Measurements from ENCODE around the gene SLC35F5.

The SLC35F5 gene

DNA sequence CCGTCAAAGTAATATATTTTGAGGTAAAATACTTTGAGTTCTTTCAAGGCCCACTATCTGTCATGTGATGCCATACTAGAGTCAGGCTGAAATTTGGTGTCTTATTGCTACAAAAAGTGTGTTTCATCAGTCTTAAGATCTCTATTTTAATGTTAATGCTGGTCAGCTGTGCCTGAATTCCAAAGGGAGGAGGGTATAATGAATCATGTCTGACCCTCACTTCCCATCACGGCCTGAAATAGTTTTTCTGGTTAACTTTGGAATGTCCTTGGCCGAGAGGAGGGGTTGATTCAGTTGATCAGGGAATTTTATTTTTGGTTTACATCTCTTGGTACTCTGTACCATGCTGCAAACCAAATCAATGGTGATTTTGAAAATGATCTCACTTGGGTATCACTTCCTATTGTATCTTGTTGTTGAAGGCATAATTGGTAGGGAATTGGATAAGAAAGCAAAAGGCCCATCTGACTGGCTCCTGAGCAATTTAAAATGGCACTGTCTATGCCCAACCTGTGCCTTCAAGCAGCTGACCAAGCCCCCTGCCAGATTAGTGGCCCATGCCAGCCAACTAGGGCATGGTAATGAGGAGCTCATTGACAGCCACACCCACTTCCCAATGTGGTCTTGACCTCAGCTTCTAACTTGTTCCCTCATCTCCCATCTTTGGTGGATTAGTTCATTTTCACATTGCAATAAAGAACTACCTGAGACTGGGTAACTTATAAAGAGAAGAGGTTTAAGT, 6.1 kb upstream of the SLC35F5 start:
- in situ Hi-C loops (cut with HindIII; ENCODE audit: low pct_ligation_motif_present, low sequenced_read_pairs) = loop anchor here (25.0 kb wide), 1 partner anchor 200 kb away; no protein-coding TSS in a partner anchor
- H3K36me3 ChIP-seq (replicated peaks) = no peaks in the 10 kb centered on the region
- H3K27ac ChIP-seq = no peak overlapping the region
- no peaks in the 10 kb centered on the region for H3K27me3 ChIP-seq (replicated peaks)
- peak; percentile 83 for DNase-seq
- H3K4me3 ChIP-seq (ENCODE audit: low read depth, low read length) = no peak overlapping the region
- TF ChIP-seq, protein P1, sequence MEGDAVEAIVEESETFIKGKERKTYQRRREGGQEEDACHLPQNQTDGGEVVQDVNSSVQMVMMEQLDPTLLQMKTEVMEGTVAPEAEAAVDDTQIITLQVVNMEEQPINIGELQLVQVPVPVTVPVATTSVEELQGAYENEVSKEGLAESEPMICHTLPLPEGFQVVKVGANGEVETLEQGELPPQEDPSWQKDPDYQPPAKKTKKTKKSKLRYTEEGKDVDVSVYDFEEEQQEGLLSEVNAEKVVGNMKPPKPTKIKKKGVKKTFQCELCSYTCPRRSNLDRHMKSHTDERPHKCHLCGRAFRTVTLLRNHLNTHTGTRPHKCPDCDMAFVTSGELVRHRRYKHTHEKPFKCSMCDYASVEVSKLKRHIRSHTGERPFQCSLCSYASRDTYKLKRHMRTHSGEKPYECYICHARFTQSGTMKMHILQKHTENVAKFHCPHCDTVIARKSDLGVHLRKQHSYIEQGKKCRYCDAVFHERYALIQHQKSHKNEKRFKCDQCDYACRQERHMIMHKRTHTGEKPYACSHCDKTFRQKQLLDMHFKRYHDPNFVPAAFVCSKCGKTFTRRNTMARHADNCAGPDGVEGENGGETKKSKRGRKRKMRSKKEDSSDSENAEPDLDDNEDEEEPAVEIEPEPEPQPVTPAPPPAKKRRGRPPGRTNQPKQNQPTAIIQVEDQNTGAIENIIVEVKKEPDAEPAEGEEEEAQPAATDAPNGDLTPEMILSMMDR (IDR thresholded peaks at IDR 0.05; ENCODE audit: low read depth, low read length, missing control alignments) = no peak

DNA sequence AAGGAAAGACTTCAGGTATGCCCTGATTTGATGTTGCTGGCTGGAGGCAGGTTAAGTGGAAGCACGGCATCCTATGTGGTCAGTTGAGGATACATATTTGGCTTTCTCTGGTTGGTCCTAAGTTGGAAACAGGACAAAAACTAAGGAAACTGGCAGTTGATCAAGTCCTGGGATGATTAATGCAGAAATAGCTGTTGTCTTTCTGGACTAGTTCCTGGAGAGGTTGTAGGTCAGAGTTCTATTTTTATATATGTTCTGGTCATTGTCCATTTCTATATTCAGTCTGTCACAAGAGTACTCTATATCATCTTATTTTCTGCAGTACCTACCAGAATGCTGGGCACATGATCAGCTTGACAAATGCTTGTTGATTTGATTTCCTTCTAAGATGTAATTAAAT, 4.0 kb upstream of the SLC35F5 start:
- in situ Hi-C loops (cut with HindIII; ENCODE audit: low pct_ligation_motif_present, low sequenced_read_pairs) = loop anchor here (25.0 kb wide), 1 partner anchor 202 kb away; no protein-coding TSS in a partner anchor
- H3K36me3 ChIP-seq (replicated peaks) = no peaks in the 10 kb centered on the region
- TF ChIP-seq, protein P1 (IDR thresholded peaks at IDR 0.05; ENCODE audit: low read depth, low read length, missing control alignments) = no peak
- H3K4me3 ChIP-seq (ENCODE audit: low read depth, low read length) = no peak overlapping the region
- peak; percentile 55 for DNase-seq
- H3K27ac ChIP-seq = no peak overlapping the region
- no peaks in the 10 kb centered on the region for H3K27me3 ChIP-seq (replicated peaks)

DNA sequence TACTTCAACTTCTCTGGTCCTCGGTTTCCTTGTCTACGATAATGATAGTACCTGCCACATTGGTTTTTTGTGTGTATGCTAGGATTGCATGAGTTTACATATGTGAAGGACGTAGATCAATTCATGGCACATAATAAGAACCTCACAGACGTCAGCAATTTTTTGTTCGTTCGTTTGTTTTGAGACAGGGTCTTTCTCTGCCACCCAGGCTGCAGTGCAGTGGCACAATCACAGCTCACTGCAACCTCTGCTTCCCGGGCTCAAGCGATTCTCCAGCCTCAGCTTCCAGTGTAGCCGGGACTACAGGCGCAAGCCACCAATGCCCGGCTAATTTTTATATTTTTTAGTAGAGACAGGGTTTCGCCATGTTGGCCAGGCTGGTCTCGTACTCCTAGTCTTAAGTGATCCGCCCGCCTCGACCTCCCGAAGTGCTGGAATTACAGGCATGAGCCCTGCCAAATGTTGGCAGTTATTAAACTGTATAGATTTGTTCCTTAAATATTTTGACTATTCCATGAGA, 756 bp upstream of the SLC35F5 start:
- Histone ChIP-seq H3K4me3 (ENCODE audit: low read depth, low read length) (peak overlapping the region; percentile 97), H3K36me3 (replicated peaks) (no peaks in the 10 kb centered on the region), H3K27me3 (replicated peaks) (no peaks in the 10 kb centered on the region), H3K27ac (peak overlapping the region; percentile 80)
- in situ Hi-C loops (cut with HindIII; ENCODE audit: low pct_ligation_motif_present, low sequenced_read_pairs) = loop anchor here (25.0 kb wide), 1 partner anchor 205 kb away; no protein-coding TSS in a partner anchor
- DNase-seq = no peak
- TF ChIP-seq, protein P1 (IDR thresholded peaks at IDR 0.05; ENCODE audit: low read depth, low read length, missing control alignments) = no peak

DNA sequence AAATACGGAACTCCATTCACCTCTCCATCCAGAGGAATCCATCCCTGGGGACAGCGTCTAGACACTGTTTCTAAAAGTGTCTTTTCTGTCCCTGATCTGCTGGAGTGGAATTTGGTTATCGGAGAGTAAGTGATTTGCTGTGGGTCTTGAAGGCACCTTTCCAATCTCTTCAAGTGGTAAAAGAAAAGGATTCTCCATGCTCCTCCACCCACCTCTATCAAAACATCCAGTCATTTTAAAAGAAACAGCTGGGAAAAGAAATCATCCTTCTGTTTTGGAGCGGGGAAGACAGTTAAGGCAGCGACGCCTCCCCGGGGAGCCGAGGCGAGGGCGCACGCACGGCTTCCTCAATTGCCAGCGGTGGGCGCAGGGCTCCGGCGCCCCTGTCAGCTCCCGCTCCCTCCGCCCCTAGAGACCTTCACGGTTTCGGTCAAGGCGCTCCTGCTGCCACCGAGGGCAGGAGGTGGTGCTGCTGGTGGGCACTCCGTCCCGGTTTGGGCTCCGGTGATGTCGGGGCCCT, 547 bp downstream of the SLC35F5 start:
- in situ Hi-C loops (cut with HindIII; ENCODE audit: low pct_ligation_motif_present, low sequenced_read_pairs) = loop anchor here (25.0 kb wide), 1 partner anchor 206 kb away; no protein-coding TSS in a partner anchor
- TF ChIP-seq, protein P1 (IDR thresholded peaks at IDR 0.05; ENCODE audit: low read depth, low read length, missing control alignments) = no peak
- Histone ChIP-seq H3K36me3 (replicated peaks) (peaks cover 5% of the 10 kb centered on the region), H3K27me3 (replicated peaks) (no peaks in the 10 kb centered on the region), H3K4me3 (ENCODE audit: low read depth, low read length) (peak overlapping the region; percentile 97), H3K27ac (peak overlapping the region; percentile 80)
- DNase-seq = peak; percentile 11

DNA sequence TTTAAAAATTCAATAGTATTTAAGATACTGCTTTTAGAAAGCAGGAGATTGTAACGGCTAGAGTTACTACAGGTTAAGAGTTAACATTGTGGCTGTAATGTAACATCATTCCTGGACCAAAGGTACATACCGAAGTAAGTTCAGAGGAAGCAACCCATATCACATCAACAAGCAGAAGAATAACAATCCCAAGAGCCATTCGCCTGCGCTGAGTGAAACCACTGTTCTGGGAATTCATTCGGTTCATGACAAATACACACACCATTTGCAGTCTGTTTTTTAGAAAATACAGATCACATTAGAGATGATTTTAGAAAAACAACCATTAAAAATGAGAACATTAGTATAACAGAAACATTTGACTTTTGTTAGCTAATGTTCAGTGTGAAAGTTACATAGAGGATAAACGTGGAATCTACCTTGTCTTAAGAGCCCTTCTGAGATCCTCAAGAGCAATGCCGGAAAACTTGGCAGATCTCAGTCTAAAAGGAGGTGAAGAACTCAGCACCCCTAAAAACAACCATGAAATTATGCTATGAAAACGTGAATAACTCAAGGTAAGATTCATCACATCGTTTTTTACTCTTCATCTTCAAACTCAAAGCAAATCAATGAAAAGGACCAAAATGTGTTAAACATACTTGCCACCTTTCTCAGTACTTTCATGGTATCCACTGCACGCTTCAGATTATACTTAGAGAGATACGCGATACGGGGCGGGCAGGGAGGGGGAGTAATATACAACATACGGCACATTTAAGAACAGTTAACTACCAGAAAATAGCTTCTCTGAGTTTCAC, 1.2 kb downstream of the SLC35F5 start:
- TF ChIP-seq, protein P1 (IDR thresholded peaks at IDR 0.05; ENCODE audit: low read depth, low read length, missing control alignments) = no peak
- H3K27ac ChIP-seq = no peak overlapping the region
- H3K4me3 ChIP-seq (ENCODE audit: low read depth, low read length) = peak overlapping the region; percentile 97
- DNase-seq = peak; percentile 31
- in situ Hi-C loops (cut with HindIII; ENCODE audit: low pct_ligation_motif_present, low sequenced_read_pairs) = loop anchor here (25.0 kb wide), 1 partner anchor 207 kb away; no protein-coding TSS in a partner anchor
- H3K36me3 ChIP-seq (replicated peaks) = peaks cover 8% of the 10 kb centered on the region
- no peaks in the 10 kb centered on the region for H3K27me3 ChIP-seq (replicated peaks)

All from brain microvascular endothelial cell (primary cell).